GM21447 (cell line): ENCODE results near the gene KCNQ5.
A peak's percentile ranks its signal among the peaks of the same experiment; 100 is the strongest.
"Not testable (repeated sequence)": the region's sequence is repeated elsewhere in the genome, so short reads cannot be mapped to it uniquely, and the experiment has no call there.

Source experiments
- ATAC-seq: cut with Tn5 transposase; IDR thresholded peaks from one replicate; pipeline ENCODE4 v1.9.1; 2021; ENCODE audit not compliant: unreplicated experiment

The KCNQ5 gene

GRCh38 chr6:73156793-73157767 lies 535.2 kb downstream of the KCNQ5 start:
- no peak for ATAC-seq

GRCh38 chr6:73157870-73158269 lies 536.0 kb downstream of the KCNQ5 start:
- ATAC-seq, result no peak

- ATAC-seq, result no peak
Observed at GRCh38 chr6:73169111-73169510, 547.2 kb downstream of the KCNQ5 start.

GRCh38 chr6:73169633-73170032 lies 547.8 kb downstream of the KCNQ5 start:
- ATAC-seq, result no peak

GRCh38 chr6:73174646-73175045 lies 552.8 kb downstream of the KCNQ5 start:
- no peak for ATAC-seq

- no peak for ATAC-seq
Observed at GRCh38 chr6:73176057-73176456, 554.2 kb downstream of the KCNQ5 start.

- ATAC-seq, result peak; percentile 49
Observed at GRCh38 chr6:73177221-73177944, 555.5 kb downstream of the KCNQ5 start.

GRCh38 chr6:73180076-73180738 lies 558.3 kb downstream of the KCNQ5 start:
- ATAC-seq, result peak; percentile 3

GRCh38 chr6:73180763-73181619 lies 559.1 kb downstream of the KCNQ5 start:
- peak; percentile 88 for ATAC-seq

- no peak for ATAC-seq
Observed at GRCh38 chr6:73182021-73182607, 560.2 kb downstream of the KCNQ5 start.

GRCh38 chr6:73193302-73193701 lies 571.4 kb downstream of the KCNQ5 start:
- ATAC-seq, result not testable (repeated sequence)

- no peak for ATAC-seq
Observed at GRCh38 chr6:73194744-73195143, 572.9 kb downstream of the KCNQ5 start.

- ATAC-seq, result no peak
Observed at GRCh38 chr6:73200247-73200646, 578.4 kb downstream of the KCNQ5 start.

- no peak for ATAC-seq
Observed at GRCh38 chr6:73200735-73201134, 578.9 kb downstream of the KCNQ5 start.

GRCh38 chr6:73203098-73203497 lies 581.2 kb downstream of the KCNQ5 start:
- no peak for ATAC-seq

GRCh38 chr6:73204252-73204651 lies 582.4 kb downstream of the KCNQ5 start:
- ATAC-seq, result no peak

GRCh38 chr6:73207221-73207837 lies 585.5 kb downstream of the KCNQ5 start:
- ATAC-seq, result no peak

GRCh38 chr6:73209117-73209516 lies 587.3 kb downstream of the KCNQ5 start:
- no peak for ATAC-seq

- no peak for ATAC-seq
Observed at GRCh38 chr6:73216859-73217258, 595.0 kb downstream of the KCNQ5 start.

- no peak for ATAC-seq
Observed at GRCh38 chr6:73225396-73225795, 603.5 kb downstream of the KCNQ5 start, which contains the start of gene KHDC1L. Gene KHDC1L (minus strand): TSS chr6:73225496. CDS start chr6:73225408, 88 bp downstream.
